ENCODE data around the gene STRADB. TPM values are rescaled to one million over a fixed set of nuclear protein-coding genes. Genes with fewer than 3 reads are reported as not detected.

The STRADB gene
- total and polyA plus RNA-seq, 4 experiments from 2014 or later, result 17.3 to 36.2 (median 21.6) TPM

GRCh38 chr2:201407265-201407664 is 44.3 kb upstream of the STRADB start:
- H3K4me1 Mint-ChIP-seq, result peaks cover 30 to 72% (median 41%) of the 10 kb centered on the region in 4 donors

GRCh38 chr2:201408931-201409330 is 42.6 kb upstream of the STRADB start:
- no peaks in the 10 kb centered on the region for H3K27me3 ChIP-seq (ENCODE audit: insufficient read depth, low read length)
- Mint-ChIP-seq H3K27ac (no peak overlapping the region), H3K27me3 (no peaks in the 10 kb centered on the region), H3K4me1 (peaks cover 27 to 63% (median 33%) of the 10 kb centered on the region in 4 donors), H3K9me3 (no peaks in the 10 kb centered on the region), H3K36me3 (peaks cover 28 to 35% of the 10 kb centered on the region in 2 donors), H3K4me3 (no peak overlapping the region)
- H3K27ac ChIP-seq (ENCODE audit: low read depth, low read length), result no peak overlapping the region
- H3K4me1 ChIP-seq (ENCODE audit: insufficient read depth, low read length), result peaks cover 51% of the 10 kb centered on the region
- POLR2A ChIA-PET (ENCODE audit: partially characterized antibody), result no interaction called here
- no peaks in the 10 kb centered on the region for H3K36me3 ChIP-seq (ENCODE audit: insufficient read depth, low read length)
- CTCF ChIA-PET (ENCODE audit: partially characterized antibody), result no interaction called here
- no peak overlapping the region for H3K4me3 ChIP-seq (ENCODE audit: low read length in 2 of 2)
- DNase-seq, result no peak
- intact Hi-C loops (cut with micrococcal nuclease), result no loop called here
- H3K9me3 ChIP-seq (ENCODE audit: control insufficient read depth in 1 of 2, low read length in 2 of 2), result no peaks in the 10 kb centered on the region

More at GRCh38 chr2:201407265-201407664, 44.3 kb upstream of the STRADB start:
- peaks cover 26 to 42% of the 10 kb centered on the region in 2 donors for H3K36me3 Mint-ChIP-seq
- Histone ChIP-seq H3K36me3 (ENCODE audit: insufficient read depth, low read length) (no peaks in the 10 kb centered on the region), H3K27ac (ENCODE audit: low read depth, low read length) (no peak overlapping the region), H3K4me3 (ENCODE audit: low read length in 2 of 2) (no peak overlapping the region), H3K4me1 (ENCODE audit: insufficient read depth, low read length) (peaks cover 39% of the 10 kb centered on the region), H3K9me3 (ENCODE audit: control insufficient read depth in 1 of 2, low read length in 2 of 2) (no peaks in the 10 kb centered on the region), H3K27me3 (ENCODE audit: insufficient read depth, low read length) (no peaks in the 10 kb centered on the region)
- peak overlapping the region in 1 of 7 donors; percentile 9 for H3K27ac Mint-ChIP-seq
- intact Hi-C loops (cut with micrococcal nuclease), result no loop called here
- H3K27me3 Mint-ChIP-seq, result no peaks in the 10 kb centered on the region
- DNase-seq, result no peak
- ChIA-PET POLR2A (ENCODE audit: partially characterized antibody) (no interaction called here), CTCF (ENCODE audit: partially characterized antibody) (no interaction called here)
- no peaks in the 10 kb centered on the region for H3K9me3 Mint-ChIP-seq
- H3K4me3 Mint-ChIP-seq, result no peak overlapping the region

GRCh38 chr2:201411421-201411820 is 40.1 kb upstream of the STRADB start:
- intact Hi-C loops (cut with micrococcal nuclease), result no loop called here
- Mint-ChIP-seq H3K27me3 (no peaks in the 10 kb centered on the region), H3K27ac (peak overlapping the region in 3 of 7 donors; percentile 10 to 62 (median 43)), H3K9me3 (no peaks in the 10 kb centered on the region), H3K4me1 (peaks cover 10 to 39% (median 20%) of the 10 kb centered on the region in 4 donors), H3K4me3 (peak overlapping the region in 1 of 8 donors; percentile 35), H3K36me3 (peaks cover 19 to 24% of the 10 kb centered on the region in 2 donors)
- Histone ChIP-seq H3K4me3 (ENCODE audit: low read length in 2 of 2) (no peak overlapping the region), H3K27ac (ENCODE audit: low read depth, low read length) (no peak overlapping the region), H3K4me1 (ENCODE audit: insufficient read depth, low read length) (peaks cover 51% of the 10 kb centered on the region), H3K9me3 (ENCODE audit: control insufficient read depth in 1 of 2, low read length in 2 of 2) (no peaks in the 10 kb centered on the region), H3K36me3 (ENCODE audit: insufficient read depth, low read length) (no peaks in the 10 kb centered on the region), H3K27me3 (ENCODE audit: insufficient read depth, low read length) (no peaks in the 10 kb centered on the region)
- ChIA-PET POLR2A (ENCODE audit: partially characterized antibody) (interaction anchor here (0.9 kb wide), 1 partner anchor 40 kb away, joined by 3 read pairs; the partner anchor contains the start of genes STRADB and TRAK2), CTCF (ENCODE audit: partially characterized antibody) (no interaction called here)
- DNase-seq, result no peak

GRCh38 chr2:201413143-201413542 is 38.4 kb upstream of the STRADB start:
- Histone ChIP-seq H3K36me3 (ENCODE audit: insufficient read depth, low read length) (no peaks in the 10 kb centered on the region), H3K4me3 (ENCODE audit: low read length in 2 of 2) (no peak overlapping the region), H3K27ac (ENCODE audit: low read depth, low read length) (no peak overlapping the region), H3K9me3 (ENCODE audit: control insufficient read depth in 1 of 2, low read length in 2 of 2) (no peaks in the 10 kb centered on the region), H3K4me1 (ENCODE audit: insufficient read depth, low read length) (peaks cover 41% of the 10 kb centered on the region), H3K27me3 (ENCODE audit: insufficient read depth, low read length) (no peaks in the 10 kb centered on the region)
- Mint-ChIP-seq H3K4me3 (no peak overlapping the region), H3K36me3 (peaks cover 9 to 16% of the 10 kb centered on the region in 2 donors), H3K4me1 (peaks cover 4 to 24% (median 13%) of the 10 kb centered on the region in 4 donors), H3K27me3 (no peaks in the 10 kb centered on the region), H3K27ac (no peak overlapping the region), H3K9me3 (no peaks in the 10 kb centered on the region)
- no peak for DNase-seq
- CTCF ChIA-PET (ENCODE audit: partially characterized antibody), result interaction anchor here (2.0 kb wide), 1 partner anchor 181 kb away, joined by 7 read pairs; no protein-coding TSS in a partner anchor
- intact Hi-C loops (cut with micrococcal nuclease), result no loop called here
- POLR2A ChIA-PET (ENCODE audit: partially characterized antibody), result interaction anchor here (1.4 to 2.5 kb wide), 2 partner anchors 35 to 38 kb away, joined by 3 to 40 read pairs; partner anchors contain the start of genes STRADB and TRAK2

- Histone ChIP-seq H3K4me3 (ENCODE audit: low read length in 2 of 2) (peak overlapping the region; percentile 11 to 29), H3K27me3 (ENCODE audit: insufficient read depth, low read length) (no peaks in the 10 kb centered on the region), H3K27ac (ENCODE audit: low read depth, low read length) (no peak overlapping the region), H3K9me3 (ENCODE audit: control insufficient read depth in 1 of 2, low read length in 2 of 2) (no peaks in the 10 kb centered on the region), H3K36me3 (ENCODE audit: insufficient read depth, low read length) (no peaks in the 10 kb centered on the region), H3K4me1 (ENCODE audit: insufficient read depth, low read length) (peaks cover 42% of the 10 kb centered on the region)
- intact Hi-C loops (cut with micrococcal nuclease), result no loop called here
- Mint-ChIP-seq H3K27ac (peak overlapping the region in 1 of 7 donors; percentile 18), H3K27me3 (no peaks in the 10 kb centered on the region), H3K36me3 (peaks cover 9 to 16% of the 10 kb centered on the region in 2 donors), H3K4me1 (peaks cover 5 to 25% (median 13%) of the 10 kb centered on the region in 4 donors), H3K9me3 (no peaks in the 10 kb centered on the region), H3K4me3 (no peak overlapping the region)
- no peak for DNase-seq
- ChIA-PET CTCF (ENCODE audit: partially characterized antibody) (interaction anchor here (0.8 to 2.0 kb wide), 3 partner anchors 39 to 240 kb away, joined by 3 to 7 read pairs (median 3); no protein-coding TSS in a partner anchor), POLR2A (ENCODE audit: partially characterized antibody) (interaction anchor here (1.4 to 2.5 kb wide), 6 partner anchors 18 to 180 kb away, joined by 3 to 40 read pairs (median 5); partner anchors contain the start of genes STRADB and TRAK2)
Observed at GRCh38 chr2:201413552-201413951, 38.0 kb upstream of the STRADB start.

GRCh38 chr2:201414099-201415023 is 37.2 kb upstream of the STRADB start:
- H3K9me3 Mint-ChIP-seq, result no peaks in the 10 kb centered on the region
- CTCF ChIA-PET (ENCODE audit: partially characterized antibody), result interaction anchor here (0.7 to 2.0 kb wide), 5 partner anchors 13 to 240 kb away, joined by 3 to 7 read pairs (median 3); partner anchors contain the start of genes STRADB and TRAK2
- Histone ChIP-seq H3K36me3 (ENCODE audit: insufficient read depth, low read length) (no peaks in the 10 kb centered on the region), H3K4me3 (ENCODE audit: low read length in 2 of 2) (peak overlapping the region; percentile 11 to 29), H3K9me3 (ENCODE audit: control insufficient read depth in 1 of 2, low read length in 2 of 2) (no peaks in the 10 kb centered on the region), H3K4me1 (ENCODE audit: insufficient read depth, low read length) (peaks cover 50% of the 10 kb centered on the region), H3K27me3 (ENCODE audit: insufficient read depth, low read length) (no peaks in the 10 kb centered on the region), H3K27ac (ENCODE audit: low read depth, low read length) (no peak overlapping the region)
- H3K27me3 Mint-ChIP-seq, result no peaks in the 10 kb centered on the region
- H3K4me3 Mint-ChIP-seq, result no peak overlapping the region
- peaks cover 14 to 16% of the 10 kb centered on the region in 2 donors for H3K36me3 Mint-ChIP-seq
- intact Hi-C loops (cut with micrococcal nuclease), result loop anchor here (1.0 kb wide), 1 partner anchor 37 kb away; the partner anchor contains the start of genes STRADB and TRAK2
- peaks cover 13 to 30% (median 18%) of the 10 kb centered on the region in 4 donors for H3K4me1 Mint-ChIP-seq
- POLR2A ChIA-PET (ENCODE audit: partially characterized antibody), result interaction anchor here (1.4 to 2.5 kb wide), 6 partner anchors 18 to 181 kb away, joined by 3 to 40 read pairs (median 5); partner anchors contain the start of genes STRADB and TRAK2
- no peak overlapping the region for H3K27ac Mint-ChIP-seq
- DNase-seq, result peak in 4 of 5 donors; percentile 28 to 43 (median 38)
